ELF-1 (cell line): ENCODE results near the gene EXD3.

ENCODE experiments used
- DNase-seq: peaks from one replicate; pipeline ENCODE4 v3.0.0-alpha.2; 2016; ENCODE audit warnings: low read depth, low spot score

The EXD3 gene

GRCh38 chr9:137272241-137273094, 150.5 kb downstream of the EXD3 start:
- DNase-seq, result no peak

GRCh38 chr9:137271696-137272076, 151.3 kb downstream of the EXD3 start:
- DNase-seq, result no peak

DNA sequence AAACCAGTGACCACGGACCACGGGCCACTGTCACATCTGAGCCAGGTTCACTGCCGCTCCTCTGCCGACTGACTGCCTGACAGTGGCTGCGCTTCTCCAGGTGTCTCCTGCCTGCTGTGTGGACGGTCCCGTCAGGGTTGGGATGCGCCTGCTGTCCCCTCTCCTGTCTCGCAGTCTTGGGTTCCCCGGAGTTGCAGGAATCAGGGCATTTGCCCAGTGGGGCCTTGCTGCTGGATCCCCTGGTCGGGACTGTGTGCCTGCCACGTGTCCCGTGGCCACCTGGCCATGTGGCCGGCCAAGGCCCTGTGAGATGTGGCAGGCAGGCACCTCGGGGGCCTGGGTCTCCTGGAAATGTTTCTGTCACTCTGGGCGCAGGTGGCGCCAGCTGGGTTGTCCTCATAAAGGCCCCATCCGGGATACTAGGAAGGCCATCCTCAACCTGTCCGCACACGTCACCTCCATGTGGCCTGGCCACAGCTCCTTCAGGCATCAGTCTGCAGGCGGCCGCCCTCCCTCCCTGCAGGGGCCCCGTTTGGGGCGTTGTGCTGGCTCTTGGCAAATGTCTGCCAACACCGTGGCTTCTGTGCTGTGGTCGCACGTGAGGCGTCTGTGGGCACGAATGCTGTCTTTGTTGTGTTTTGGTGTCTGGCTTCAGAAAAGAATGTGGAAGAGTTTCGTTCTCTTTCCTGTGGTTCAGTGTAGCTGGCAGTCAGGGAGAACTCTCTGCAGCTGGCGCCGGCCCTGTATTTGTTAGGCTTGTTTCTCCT, 151.8 kb downstream of the EXD3 start:
- no peak for DNase-seq

DNA sequence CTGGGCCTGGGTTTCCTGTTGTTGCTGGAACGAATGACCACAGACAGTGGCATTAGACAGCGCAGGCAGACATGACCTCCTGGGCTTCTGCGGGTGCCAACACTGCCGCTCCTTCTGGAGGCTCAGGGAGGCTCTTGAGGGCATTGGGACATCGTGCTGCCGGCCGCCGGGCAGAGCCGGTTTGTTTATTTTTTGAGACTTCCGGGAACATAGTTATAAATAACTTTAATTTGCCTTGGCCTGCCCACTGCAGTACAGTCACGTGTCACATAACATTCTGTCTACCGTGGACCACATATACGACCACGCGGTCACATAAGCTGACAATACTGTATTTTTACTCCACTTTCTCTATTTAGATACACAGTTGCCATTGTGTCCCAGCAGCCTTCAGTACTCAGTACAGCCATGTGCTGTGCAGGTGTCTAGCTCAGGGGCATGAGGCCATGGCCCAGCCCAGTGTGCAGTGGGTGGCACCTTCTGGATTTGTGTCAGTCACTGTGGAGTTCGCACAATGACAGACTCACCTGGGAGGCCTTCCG, 153.7 kb downstream of the EXD3 start:
- no peak for DNase-seq

DNA sequence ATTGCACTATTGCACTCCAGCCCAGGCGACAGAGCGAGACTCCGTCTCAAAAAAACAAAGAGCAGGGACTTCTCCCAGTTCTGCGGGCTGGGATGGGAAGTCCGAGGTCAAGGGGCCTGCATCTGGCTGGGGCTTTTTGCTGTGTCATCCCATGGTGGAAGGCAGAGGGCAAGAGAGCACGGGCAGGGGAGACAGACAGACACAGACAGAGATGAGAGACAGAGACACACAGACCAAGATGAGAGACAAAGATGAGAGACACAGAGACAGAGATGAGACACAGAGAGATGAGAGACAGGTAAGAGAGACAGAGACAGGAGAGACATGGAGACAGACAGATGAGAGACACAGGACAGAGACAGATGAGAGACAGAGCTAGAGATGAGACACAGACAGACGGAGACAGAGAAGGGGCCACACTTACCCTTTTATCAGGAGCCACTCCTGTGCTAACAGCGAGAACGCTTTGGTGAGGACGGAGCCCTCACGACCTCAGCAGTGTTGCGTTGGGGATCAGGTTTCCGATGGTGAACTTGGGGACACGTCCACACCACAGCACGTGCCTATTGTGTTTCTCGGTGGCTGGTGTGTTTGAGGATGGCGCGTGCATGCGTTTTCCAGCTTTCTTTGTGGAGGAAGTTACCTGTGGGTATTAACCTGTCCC, 154.3 kb downstream of the EXD3 start:
- DNase-seq, result no peak

DNA sequence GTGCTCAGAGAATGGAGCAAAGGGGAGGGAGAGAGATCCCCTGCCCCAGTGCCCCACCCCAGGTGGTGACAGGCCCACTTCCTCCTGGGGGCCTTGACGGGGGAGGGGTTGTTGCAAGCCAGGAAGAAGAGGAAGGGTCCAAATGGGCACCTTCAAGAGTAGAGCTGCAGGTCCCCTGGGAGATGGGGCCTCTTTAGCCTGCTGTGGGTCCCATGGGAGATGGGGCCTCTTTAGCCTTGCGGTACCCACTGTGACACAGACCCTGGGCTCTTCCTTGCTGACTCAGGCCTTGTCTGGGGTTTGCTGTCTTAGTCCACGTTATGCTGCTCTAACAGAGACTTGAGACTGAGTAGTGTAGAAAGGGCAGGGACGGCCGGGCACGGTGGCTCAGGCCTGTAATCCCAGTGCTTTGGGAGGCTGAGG, 155.0 kb downstream of the EXD3 start:
- DNase-seq, result no peak

- no peak for DNase-seq
Measured at GRCh38 chr9:137266585-137267453, 156.1 kb downstream of the EXD3 start.

GRCh38 chr9:137266162-137266527, 156.8 kb downstream of the EXD3 start:
- DNase-seq, result no peak

DNA sequence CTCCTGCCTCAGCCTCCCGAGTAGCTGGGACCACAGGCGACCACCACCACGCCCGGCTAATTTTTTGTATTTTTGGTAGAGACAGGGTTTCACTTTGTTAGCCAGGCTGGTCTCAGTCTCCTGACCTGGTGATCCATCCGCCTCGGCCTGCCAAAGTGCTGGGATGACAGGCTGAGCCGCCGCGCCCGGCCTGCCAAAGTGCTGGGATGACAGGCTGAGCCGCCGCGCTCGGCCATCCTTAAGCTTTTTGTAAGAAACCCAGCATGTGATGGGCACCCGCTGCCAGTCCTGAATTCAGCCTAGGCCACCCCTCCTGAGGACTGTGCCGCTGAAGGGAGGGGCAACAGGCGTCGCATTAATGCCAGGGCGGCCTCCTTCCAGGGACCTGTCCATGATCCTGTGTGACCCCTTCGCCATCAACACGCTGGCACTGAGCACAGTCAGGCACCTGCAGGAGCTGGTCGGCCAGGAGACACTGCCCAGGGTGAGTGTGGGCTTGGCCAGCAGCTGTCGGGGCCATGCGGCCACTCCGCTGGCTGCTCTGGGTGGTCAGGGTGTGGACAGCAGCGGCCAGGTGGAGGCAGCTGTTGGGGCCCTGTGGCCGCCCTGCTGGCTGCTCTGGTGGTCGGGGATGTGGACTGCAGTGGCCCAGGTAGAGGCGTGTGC, 157.3 kb downstream of the EXD3 start:
- DNase-seq, result no peak

DNA sequence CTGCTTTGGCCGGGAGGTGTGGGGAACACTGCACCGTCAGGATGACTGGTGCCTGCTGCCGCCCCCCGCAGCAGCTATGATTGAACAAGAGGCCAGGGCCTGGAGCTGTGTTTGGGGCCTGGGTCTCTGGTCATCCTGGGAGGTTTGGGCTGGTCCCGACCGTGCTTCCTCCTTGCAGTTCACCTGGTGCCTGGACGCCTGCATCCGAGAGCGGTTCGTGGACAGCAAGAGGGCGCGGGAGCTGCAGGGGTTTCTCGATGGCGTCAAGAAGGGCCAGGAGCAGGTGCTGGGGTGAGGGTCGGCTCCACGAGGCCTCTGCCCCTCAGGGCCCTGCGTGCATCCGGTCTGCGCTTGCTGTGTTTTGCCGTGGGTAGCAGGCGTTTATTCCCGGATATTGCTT, 158.9 kb downstream of the EXD3 start:
- no peak for DNase-seq

DNA sequence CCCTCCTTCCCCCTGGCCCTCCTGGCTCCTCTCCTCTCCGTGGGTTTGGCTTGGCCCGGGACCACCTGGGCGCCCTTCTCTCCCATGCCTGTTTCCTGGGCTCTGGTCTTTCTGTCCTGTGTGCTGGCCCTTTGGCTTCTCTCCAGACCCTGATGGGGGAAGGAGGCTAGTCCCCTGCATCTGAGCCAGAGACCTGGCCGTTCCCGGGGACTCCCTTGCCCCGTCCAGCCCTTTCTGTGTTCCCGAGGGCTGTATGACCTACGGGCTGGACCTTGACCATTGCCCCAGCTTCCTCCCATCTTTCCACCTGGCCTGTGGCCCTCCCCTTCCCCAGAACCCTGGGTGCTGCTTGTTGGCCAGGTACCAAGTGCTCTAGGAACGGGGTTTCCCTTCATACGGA, 159.5 kb downstream of the EXD3 start:
- no peak for DNase-seq

DNA sequence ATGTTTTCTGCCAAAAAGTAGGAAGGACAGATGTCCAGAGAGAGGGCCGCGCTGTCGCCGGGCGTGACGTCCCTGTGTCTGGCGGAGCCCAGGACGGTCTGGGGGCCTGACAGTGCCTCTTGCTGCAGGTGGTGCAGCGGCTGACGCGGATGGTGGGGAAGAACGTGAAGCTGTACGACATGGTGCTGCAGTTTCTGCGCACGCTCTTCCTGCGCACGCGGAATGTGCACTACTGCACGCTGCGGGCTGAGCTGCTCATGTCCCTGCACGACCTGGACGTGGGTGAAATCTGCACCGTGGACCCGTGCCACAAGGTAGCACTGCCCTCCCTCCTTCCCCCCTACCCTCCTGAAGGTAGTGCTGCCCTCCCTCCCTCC, 160.1 kb downstream of the EXD3 start:
- no peak for DNase-seq

DNA sequence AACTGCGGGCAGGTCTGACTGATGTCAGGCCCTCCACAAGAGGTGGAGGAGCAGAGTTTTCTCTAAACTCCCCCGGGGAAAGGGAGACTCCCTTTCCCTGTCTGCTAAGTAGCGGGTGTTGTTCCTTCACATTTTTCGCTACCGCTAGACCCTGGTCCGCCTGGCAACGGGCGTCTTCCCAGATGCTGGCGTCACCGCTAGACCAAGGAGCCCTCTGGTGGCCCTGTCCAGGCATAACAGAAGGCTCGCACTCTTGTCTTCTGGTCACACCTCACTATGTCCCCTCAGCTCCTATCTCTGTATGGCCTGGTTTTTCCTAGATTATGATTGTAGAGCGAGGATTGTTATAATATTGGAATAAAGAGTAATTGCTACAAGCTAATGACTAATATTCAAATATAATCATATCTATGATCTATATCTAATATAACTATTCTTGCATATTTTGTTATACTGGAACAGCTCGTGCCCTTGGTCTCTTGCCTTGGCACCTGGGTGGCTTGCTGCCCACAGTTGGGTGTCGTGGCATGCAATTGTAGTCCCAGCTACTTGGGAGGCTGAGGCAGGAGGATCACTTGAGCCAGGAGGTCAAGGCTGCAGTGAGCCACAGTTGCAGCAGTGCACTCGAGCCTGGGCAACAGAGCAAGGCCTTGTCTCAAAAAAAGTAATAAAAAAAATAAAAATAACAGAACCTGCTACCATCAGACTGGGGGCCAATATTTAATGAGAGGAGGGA, 160.6 kb downstream of the EXD3 start:
- peak; percentile 64 for DNase-seq
